Ishikawa (cell line): ENCODE results near the gene RBMS3.

Experiments used
- EP300 ChIP-seq: IDR thresholded peaks from 2 replicates; pipeline ENCODE4 v1.6.1; 2012; ENCODE audit warnings: borderline replicate concordance
- FOXM1 ChIP-seq: IDR thresholded peaks from 2 replicates; pipeline ENCODE4 v1.6.1; 2012; ENCODE audit warnings: low read depth, borderline replicate concordance
- RAD21 ChIP-seq: IDR thresholded peaks from 2 replicates; pipeline ENCODE4 v1.6.1; 2012; ENCODE audit warnings: low read depth

DNA sequence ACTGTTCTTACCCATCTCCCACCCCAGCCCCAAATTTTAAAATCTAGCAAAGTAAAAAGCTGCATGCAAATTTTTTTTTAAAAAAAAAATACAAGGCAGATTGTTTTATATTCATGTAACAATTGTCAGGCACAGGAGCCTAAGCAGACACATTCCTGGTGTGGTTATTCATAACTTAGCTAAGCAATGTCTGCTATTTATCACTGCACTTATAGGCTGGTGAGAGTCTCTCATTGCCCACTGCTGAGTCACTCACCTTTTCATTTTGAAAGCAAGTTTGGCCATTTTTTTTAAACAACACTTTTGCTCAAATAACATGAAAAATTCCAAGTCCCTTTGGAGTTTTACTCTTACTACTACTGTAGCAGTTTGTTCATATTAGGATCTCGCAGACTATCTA is 413.9 kb downstream of the RBMS3 start:
- TF ChIP-seq RAD21 (peak; percentile 33; the same call in 1 of the 2 replicates), EP300 (peak; percentile 94), FOXM1 (peak; percentile 91)
